ENCODE results near the gene FUOM. TPM values are rescaled to one million over a fixed set of nuclear protein-coding genes. Genes with fewer than 3 reads are reported as not detected.

Gene FUOM
- total RNA-seq, 1 experiment from 2014 or later = 31.3 TPM

DNA sequence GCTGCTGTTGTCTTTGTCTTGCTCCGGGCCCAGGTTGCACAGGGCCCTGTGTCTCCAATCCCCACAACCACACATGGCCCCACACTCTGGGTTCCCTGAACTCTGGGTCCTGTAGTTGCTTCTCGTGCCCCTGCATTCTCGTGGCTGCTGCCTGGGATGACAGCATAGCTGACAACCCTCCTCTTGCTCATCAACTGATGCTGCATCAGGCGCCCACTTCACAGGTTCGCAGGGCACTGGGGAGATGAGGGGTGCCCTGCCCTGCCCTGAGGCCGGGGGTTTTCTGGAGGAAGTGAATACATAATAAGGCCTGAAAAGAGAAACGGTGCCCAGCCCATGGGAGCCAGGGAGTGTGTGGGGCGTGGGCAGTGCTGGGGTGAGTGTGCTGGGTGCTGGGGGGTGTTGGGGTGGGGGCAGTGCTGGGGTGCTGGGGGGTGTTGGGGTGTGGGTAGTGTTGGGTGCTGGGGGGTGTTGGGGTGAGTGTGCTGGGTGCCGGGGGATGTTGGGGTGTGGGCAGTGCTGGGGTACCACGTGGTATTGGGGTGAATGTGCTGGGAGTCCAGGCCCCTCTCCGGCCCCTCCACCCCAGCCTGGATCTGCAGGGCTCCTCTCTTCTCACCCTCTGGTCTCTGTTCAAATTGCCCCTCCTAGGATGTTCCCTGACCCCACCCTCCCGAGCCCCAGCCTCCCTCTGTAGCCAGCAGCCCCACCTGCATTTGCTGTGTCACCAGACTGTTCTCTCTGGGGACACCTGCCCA, 34.1 kb upstream of the FUOM start:
- Mint-ChIP-seq H3K4me1 (peaks cover 11% of the 10 kb centered on the region), H3K27me3 (ENCODE audit: low read depth) (no peaks in the 10 kb centered on the region; the same call in 1 of the 2 replicates), H3K9me3 (no peaks in the 10 kb centered on the region), H3K27ac (no peak overlapping the region), H3K4me3 (no peak overlapping the region), H3K36me3 (peaks cover 8% of the 10 kb centered on the region)
- ChIA-PET POLR2A (no interaction called here), CTCF (interaction anchor here (1.0 kb wide), 1 partner anchor 145 kb away, joined by 3 read pairs; no protein-coding TSS in a partner anchor)
- no peak for DNase-seq (ENCODE audit: low spot score)
- no peak for TF ChIP-seq KAT7 (CRISPR knock-in tag; IDR thresholded peaks at IDR 0.05; ENCODE audit: borderline replicate concordance)
- no peak for TF ChIP-seq PREB (CRISPR knock-in tag; IDR thresholded peaks at IDR 0.05; ENCODE audit: borderline replicate concordance)
- no peak for TF ChIP-seq ESRRA (CRISPR knock-in tag; IDR thresholded peaks at IDR 0.05; ENCODE audit: borderline replicate concordance)
- TF ChIP-seq ETV6 (CRISPR knock-in tag; IDR thresholded peaks at IDR 0.05) = no peak
- TF ChIP-seq, protein P1, sequence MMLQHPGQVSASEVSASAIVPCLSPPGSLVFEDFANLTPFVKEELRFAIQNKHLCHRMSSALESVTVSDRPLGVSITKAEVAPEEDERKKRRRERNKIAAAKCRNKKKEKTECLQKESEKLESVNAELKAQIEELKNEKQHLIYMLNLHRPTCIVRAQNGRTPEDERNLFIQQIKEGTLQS (CRISPR knock-in tag; conservative IDR thresholded peaks at IDR 0.05) = no peak
- TF ChIP-seq NR1H2 (CRISPR knock-in tag; IDR thresholded peaks at IDR 0.05) = no peak
- no peak for TF ChIP-seq NFATC4 (CRISPR knock-in tag; IDR thresholded peaks at IDR 0.05)
- no peak for TF ChIP-seq SP1 (CRISPR knock-in tag; conservative IDR thresholded peaks at IDR 0.05)
- no peak for TF ChIP-seq ZNF423 (CRISPR knock-in tag; IDR thresholded peaks at IDR 0.05)
- TF ChIP-seq CREB1 (CRISPR knock-in tag; IDR thresholded peaks at IDR 0.05) = no peak
- TF ChIP-seq, protein P2, sequence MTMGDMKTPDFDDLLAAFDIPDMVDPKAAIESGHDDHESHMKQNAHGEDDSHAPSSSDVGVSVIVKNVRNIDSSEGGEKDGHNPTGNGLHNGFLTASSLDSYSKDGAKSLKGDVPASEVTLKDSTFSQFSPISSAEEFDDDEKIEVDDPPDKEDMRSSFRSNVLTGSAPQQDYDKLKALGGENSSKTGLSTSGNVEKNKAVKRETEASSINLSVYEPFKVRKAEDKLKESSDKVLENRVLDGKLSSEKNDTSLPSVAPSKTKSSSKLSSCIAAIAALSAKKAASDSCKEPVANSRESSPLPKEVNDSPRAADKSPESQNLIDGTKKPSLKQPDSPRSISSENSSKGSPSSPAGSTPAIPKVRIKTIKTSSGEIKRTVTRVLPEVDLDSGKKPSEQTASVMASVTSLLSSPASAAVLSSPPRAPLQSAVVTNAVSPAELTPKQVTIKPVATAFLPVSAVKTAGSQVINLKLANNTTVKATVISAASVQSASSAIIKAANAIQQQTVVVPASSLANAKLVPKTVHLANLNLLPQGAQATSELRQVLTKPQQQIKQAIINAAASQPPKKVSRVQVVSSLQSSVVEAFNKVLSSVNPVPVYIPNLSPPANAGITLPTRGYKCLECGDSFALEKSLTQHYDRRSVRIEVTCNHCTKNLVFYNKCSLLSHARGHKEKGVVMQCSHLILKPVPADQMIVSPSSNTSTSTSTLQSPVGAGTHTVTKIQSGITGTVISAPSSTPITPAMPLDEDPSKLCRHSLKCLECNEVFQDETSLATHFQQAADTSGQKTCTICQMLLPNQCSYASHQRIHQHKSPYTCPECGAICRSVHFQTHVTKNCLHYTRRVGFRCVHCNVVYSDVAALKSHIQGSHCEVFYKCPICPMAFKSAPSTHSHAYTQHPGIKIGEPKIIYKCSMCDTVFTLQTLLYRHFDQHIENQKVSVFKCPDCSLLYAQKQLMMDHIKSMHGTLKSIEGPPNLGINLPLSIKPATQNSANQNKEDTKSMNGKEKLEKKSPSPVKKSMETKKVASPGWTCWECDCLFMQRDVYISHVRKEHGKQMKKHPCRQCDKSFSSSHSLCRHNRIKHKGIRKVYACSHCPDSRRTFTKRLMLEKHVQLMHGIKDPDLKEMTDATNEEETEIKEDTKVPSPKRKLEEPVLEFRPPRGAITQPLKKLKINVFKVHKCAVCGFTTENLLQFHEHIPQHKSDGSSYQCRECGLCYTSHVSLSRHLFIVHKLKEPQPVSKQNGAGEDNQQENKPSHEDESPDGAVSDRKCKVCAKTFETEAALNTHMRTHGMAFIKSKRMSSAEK (CRISPR knock-in tag; IDR thresholded peaks at IDR 0.05; ENCODE audit: borderline replicate concordance) = no peak
- ATAC-seq = no peak

- Mint-ChIP-seq H3K9me3 (no peaks in the 10 kb centered on the region), H3K36me3 (peaks cover 4% of the 10 kb centered on the region), H3K27me3 (ENCODE audit: low read depth) (no peaks in the 10 kb centered on the region; the same call in 1 of the 2 replicates), H3K4me1 (peaks cover 11% of the 10 kb centered on the region), H3K27ac (no peak overlapping the region), H3K4me3 (no peak overlapping the region)
- CTCF ChIA-PET = no interaction called here
- no peak for ATAC-seq
- no peak for DNase-seq (ENCODE audit: low spot score)
- POLR2A ChIA-PET = no interaction called here
- TF ChIP-seq, protein P3, sequence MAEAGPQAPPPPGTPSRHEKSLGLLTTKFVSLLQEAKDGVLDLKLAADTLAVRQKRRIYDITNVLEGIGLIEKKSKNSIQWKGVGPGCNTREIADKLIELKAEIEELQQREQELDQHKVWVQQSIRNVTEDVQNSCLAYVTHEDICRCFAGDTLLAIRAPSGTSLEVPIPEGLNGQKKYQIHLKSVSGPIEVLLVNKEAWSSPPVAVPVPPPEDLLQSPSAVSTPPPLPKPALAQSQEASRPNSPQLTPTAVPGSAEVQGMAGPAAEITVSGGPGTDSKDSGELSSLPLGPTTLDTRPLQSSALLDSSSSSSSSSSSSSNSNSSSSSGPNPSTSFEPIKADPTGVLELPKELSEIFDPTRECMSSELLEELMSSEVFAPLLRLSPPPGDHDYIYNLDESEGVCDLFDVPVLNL (CRISPR knock-in tag; IDR thresholded peaks at IDR 0.05; ENCODE audit: borderline replicate concordance, low read depth) = no peak
- TF ChIP-seq AFF4 (CRISPR knock-in tag; IDR thresholded peaks at IDR 0.05; ENCODE audit: borderline replicate concordance) = no peak
- no peak for TF ChIP-seq ZNF263 (CRISPR knock-in tag; IDR thresholded peaks at IDR 0.05; ENCODE audit: low read depth)
- no peak for TF ChIP-seq HMGXB4 (CRISPR knock-in tag; IDR thresholded peaks at IDR 0.05)
- no peak for TF ChIP-seq USF1 (CRISPR knock-in tag; IDR thresholded peaks at IDR 0.05)
- TF ChIP-seq ESRRA (CRISPR knock-in tag; IDR thresholded peaks at IDR 0.05; ENCODE audit: borderline replicate concordance) = no peak
- TF ChIP-seq, protein P4, sequence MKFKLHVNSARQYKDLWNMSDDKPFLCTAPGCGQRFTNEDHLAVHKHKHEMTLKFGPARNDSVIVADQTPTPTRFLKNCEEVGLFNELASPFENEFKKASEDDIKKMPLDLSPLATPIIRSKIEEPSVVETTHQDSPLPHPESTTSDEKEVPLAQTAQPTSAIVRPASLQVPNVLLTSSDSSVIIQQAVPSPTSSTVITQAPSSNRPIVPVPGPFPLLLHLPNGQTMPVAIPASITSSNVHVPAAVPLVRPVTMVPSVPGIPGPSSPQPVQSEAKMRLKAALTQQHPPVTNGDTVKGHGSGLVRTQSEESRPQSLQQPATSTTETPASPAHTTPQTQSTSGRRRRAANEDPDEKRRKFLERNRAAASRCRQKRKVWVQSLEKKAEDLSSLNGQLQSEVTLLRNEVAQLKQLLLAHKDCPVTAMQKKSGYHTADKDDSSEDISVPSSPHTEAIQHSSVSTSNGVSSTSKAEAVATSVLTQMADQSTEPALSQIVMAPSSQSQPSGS (CRISPR knock-in tag; IDR thresholded peaks at IDR 0.05; ENCODE audit: borderline replicate concordance, low read depth) = no peak
- TF ChIP-seq ZNF423 (CRISPR knock-in tag; IDR thresholded peaks at IDR 0.05) = no peak
Observed at GRCh38 chr10:133391249-133391635, 33.4 kb upstream of the FUOM start.

All from WTC11 (cell line).